HUES64 (cell line): ENCODE measurements around the gene MIA.

Source experiments
- H3K27ac ChIP-seq: 2 replicates; pipeline ENCODE4 v1.7.0; 2013; ENCODE audit warnings: low read depth, low read length, inconsistent platforms
- H3K27me3 ChIP-seq: 2 replicates; pipeline ENCODE4 v1.6.1; 2013; ENCODE audit warnings: mild to moderate bottlenecking, low read length; ENCODE audit not compliant: insufficient read depth
- H3K36me3 ChIP-seq: 2 replicates; pipeline ENCODE4 v1.6.1; 2013; ENCODE audit warnings: mild to moderate bottlenecking, low read length; ENCODE audit not compliant: insufficient read depth
- H3K4me1 ChIP-seq: 2 replicates; pipeline ENCODE4 v1.6.1; 2013; ENCODE audit warnings: mild to moderate bottlenecking, low read length, moderate library complexity; ENCODE audit not compliant: insufficient read depth
- H3K4me3 ChIP-seq: 2 replicates; pipeline ENCODE4 v1.5.1; 2013; ENCODE audit warnings: mild to moderate bottlenecking, low read length, moderate library complexity
- H3K9ac ChIP-seq: 2 replicates; pipeline ENCODE4 v1.6.1; 2013; ENCODE audit warnings: mild to moderate bottlenecking, low read depth, low read length
- H3K9me3 ChIP-seq: 2 replicates; pipeline ENCODE4 v1.6.1; 2013; ENCODE audit warnings: low read depth, low read length; ENCODE audit not compliant: insufficient read depth
- WGBS: fragments of 150-250, 120-280 bp; methylation state at CpG from one replicate; pipeline ENCODE4 v1.1.7; 2013; ENCODE audit warnings: missing lambda C conversion rate; 5-methylcytosine and 5-hydroxymethylcytosine counted together

The MIA gene

GRCh38 chr19:40799558-40800338 lies 24.4 kb downstream of the MIA start:
- 0 out of 2 replicates have a peak, but pooled peaks cover 3% of the 10 kb centered on the region for H3K4me1 ChIP-seq
- H3K36me3 ChIP-seq: peaks cover 42% of the 10 kb centered on the region

GRCh38 chr19:40800339-40800996 lies 25.1 kb downstream of the MIA start:
- peaks cover 50% of the 10 kb centered on the region for H3K36me3 ChIP-seq
- H3K27ac ChIP-seq: no peak overlapping the region
- 0 out of 2 replicates have a peak, but pooled peaks cover 3% of the 10 kb centered on the region for H3K4me1 ChIP-seq
- no peaks in the 10 kb centered on the region for H3K27me3 ChIP-seq
- peak overlapping the region; percentile 97 for H3K4me3 ChIP-seq
- peak overlapping the region; percentile 95 for H3K9ac ChIP-seq
- WGBS: 91% methylated on average over 27 of the region's 27 CpGs
- H3K9me3 ChIP-seq: no peaks in the 10 kb centered on the region

More at GRCh38 chr19:40799558-40800338, 24.4 kb downstream of the MIA start:
- H3K9ac ChIP-seq: peak overlapping the region; percentile 95
- H3K27me3 ChIP-seq: no peaks in the 10 kb centered on the region
- peak overlapping the region; percentile 97 for H3K4me3 ChIP-seq
- 5% methylated on average over 40 of the region's 40 CpGs for WGBS
- H3K9me3 ChIP-seq: no peaks in the 10 kb centered on the region
- H3K27ac ChIP-seq: peak overlapping the region; percentile 95

DNA sequence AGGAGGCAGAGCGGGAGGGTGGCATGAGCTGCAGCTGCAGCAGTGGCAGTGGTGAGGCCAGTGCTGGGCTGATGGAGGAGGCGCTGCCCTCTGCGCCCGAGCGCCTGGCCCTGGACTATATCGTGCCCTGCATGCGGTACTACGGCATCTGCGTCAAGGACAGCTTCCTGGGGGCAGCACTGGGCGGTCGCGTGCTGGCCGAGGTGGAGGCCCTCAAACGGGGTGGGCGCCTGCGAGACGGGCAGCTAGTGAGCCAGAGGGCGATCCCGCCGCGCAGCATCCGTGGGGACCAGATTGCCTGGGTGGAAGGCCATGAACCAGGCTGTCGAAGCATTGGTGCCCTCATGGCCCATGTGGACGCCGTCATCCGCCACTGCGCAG lies 25.7 kb downstream of the MIA start:
- 95% methylated on average over 27 of the region's 27 CpGs for WGBS
- Histone ChIP-seq H3K4me1 (peaks cover 7% of the 10 kb centered on the region), H3K27ac (no peak overlapping the region), H3K9me3 (no peaks in the 10 kb centered on the region), H3K27me3 (no peaks in the 10 kb centered on the region), H3K4me3 (peak overlapping the region; percentile 9; the same call in 1 of the 2 replicates), H3K36me3 (peaks cover 53% of the 10 kb centered on the region), H3K9ac (no peak overlapping the region)

- Histone ChIP-seq H3K9ac (no peak overlapping the region), H3K9me3 (no peaks in the 10 kb centered on the region), H3K27me3 (no peaks in the 10 kb centered on the region), H3K4me3 (peak overlapping the region; percentile 9; the same call in 1 of the 2 replicates), H3K36me3 (peaks cover 53% of the 10 kb centered on the region), H3K27ac (no peak overlapping the region), H3K4me1 (peaks cover 10% of the 10 kb centered on the region)
- WGBS: 93% methylated on average over 12 of the region's 13 CpGs
These were observed 26.3 kb downstream of the MIA start for GRCh38 chr19:40801426-40802299.

DNA sequence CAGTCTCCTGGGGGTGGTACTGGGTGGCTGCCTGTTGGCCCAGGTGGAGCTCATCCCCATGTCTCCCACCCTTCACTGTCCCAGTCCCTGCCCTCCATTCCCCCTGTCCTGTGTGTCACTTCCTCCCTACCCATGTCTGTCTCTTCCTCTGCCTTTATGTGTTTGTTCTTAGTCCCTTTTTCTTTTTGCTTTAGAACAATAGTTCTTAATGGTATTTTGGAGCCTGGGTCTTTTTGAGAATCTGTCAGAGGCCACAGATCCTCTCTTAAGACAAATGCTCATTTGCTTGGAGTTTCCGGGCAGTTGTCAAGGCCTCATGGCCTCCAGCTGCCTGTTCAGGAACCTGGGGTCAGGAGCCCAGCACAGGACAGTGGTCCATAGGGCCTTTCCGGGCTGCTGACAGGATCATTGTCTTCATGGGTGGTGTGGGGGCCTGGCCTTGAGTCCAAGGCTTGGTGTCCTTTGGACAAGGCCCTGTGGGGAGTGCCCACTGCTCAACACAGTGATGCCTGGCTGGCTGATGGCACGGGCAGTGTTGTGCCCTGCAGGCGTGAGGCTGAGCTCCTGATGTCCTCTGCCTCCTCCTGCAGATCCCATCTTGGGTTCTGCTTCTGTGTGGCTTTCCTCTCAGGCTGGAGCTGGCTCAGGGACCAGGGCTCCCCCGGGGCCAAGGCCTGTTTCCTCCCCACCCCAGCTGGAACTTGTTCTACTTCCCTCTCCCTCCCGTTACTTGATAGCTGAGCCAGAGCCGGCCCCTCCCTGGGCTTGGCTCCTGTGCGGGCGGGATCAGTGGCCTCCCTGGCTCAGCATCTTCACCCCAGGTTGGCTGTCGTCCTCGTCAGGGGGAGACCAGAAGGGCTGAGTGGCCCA lies 27.2 kb downstream of the MIA start:
- H3K27ac ChIP-seq: no peak overlapping the region
- H3K27me3 ChIP-seq: no peaks in the 10 kb centered on the region
- no peaks in the 10 kb centered on the region for H3K9me3 ChIP-seq
- H3K36me3 ChIP-seq: peaks cover 56% of the 10 kb centered on the region
- H3K4me1 ChIP-seq: peaks cover 10% of the 10 kb centered on the region
- H3K4me3 ChIP-seq: no peak overlapping the region
- H3K9ac ChIP-seq: no peak overlapping the region
- 79% methylated on average over 11 of the region's 11 CpGs for WGBS

DNA sequence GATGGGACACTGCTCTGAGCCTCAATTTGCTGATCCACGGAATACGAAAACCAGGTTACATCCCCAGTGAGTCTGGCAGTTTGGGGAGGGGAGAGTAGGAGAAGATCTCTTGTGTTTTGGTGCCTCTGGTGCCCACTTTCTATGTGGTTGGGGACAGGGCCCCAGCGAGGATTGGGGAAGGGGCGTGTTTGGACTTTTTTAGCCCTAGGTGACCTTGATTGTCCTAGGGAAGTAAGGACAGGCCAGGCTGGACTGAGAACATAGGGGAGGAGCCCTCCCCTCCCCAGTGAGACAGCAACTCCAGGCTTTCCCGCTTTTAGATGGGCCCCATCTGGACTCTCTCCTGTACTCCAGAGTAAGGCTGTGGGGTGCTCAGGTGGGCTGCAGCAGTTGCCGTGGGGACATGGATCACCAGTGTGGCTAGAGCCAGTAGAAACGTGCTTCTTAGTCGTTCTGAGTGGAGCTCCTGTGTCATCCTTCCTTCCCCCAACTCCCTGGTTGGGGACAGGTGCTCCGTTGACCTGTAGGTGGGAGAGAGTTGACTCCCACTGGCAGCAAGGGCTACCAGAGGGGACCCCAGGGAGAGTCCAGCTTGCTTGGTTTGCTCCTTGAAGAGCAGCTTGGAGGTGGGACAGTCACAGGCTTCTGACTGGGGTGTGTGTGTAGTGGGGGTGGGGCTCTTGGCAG lies 28.0 kb downstream of the MIA start:
- Histone ChIP-seq H3K27ac (no peak overlapping the region), H3K36me3 (peaks cover 64% of the 10 kb centered on the region), H3K4me1 (peaks cover 10% of the 10 kb centered on the region), H3K27me3 (no peaks in the 10 kb centered on the region), H3K4me3 (no peak overlapping the region), H3K9me3 (no peaks in the 10 kb centered on the region), H3K9ac (no peak overlapping the region)
- WGBS: 76% methylated on average over 9 of the region's 9 CpGs

GRCh38 chr19:40803857-40804782 lies 28.8 kb downstream of the MIA start:
- H3K36me3 ChIP-seq: peaks cover 72% of the 10 kb centered on the region

GRCh38 chr19:40804783-40805242 lies 29.5 kb downstream of the MIA start:
- Histone ChIP-seq H3K4me1 (peaks cover 13% of the 10 kb centered on the region), H3K9me3 (no peaks in the 10 kb centered on the region), H3K4me3 (no peak overlapping the region), H3K9ac (no peak overlapping the region), H3K27me3 (no peaks in the 10 kb centered on the region), H3K27ac (no peak overlapping the region), H3K36me3 (peaks cover 73% of the 10 kb centered on the region)
- 90% methylated on average over 7 of the region's 7 CpGs for WGBS

More at GRCh38 chr19:40803857-40804782, 28.8 kb downstream of the MIA start:
- Histone ChIP-seq H3K4me3 (no peak overlapping the region), H3K4me1 (peaks cover 10% of the 10 kb centered on the region), H3K9ac (no peak overlapping the region), H3K27ac (no peak overlapping the region), H3K27me3 (no peaks in the 10 kb centered on the region), H3K9me3 (no peaks in the 10 kb centered on the region)
- WGBS: 90% methylated on average over 6 of the region's 6 CpGs

DNA sequence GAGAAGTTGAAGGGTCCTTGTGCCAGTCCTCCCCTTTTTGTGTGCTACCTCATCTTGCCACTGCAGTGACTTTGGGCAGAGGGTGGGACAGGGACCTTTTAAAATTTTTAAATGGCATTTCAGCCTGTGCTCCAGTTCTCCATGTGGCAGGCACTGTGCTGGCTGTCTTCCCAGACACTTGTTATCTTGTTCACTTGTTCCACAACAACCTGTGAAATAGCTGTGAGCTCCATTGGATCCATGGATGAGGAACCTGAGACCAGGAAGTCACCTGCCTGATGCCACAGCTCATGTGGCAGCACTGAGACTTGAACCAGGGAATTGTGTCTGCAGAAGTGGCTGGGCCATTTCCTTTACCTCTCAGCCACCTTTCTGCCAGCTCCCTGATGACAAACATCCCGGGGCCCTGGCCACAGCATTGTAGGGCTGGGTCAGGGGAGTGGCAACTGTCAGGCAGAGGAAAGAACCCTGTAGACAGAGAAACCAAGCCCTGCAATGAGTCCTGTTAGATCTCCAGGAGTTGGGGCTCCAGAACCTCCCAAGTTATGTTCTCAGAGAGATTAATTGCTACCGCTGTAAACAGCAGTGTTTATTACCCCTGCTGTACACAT lies 30.0 kb downstream of the MIA start:
- no peaks in the 10 kb centered on the region for H3K9me3 ChIP-seq
- H3K4me3 ChIP-seq: no peak overlapping the region
- H3K9ac ChIP-seq: no peak overlapping the region
- no peak overlapping the region for H3K27ac ChIP-seq
- H3K4me1 ChIP-seq: peaks cover 17% of the 10 kb centered on the region
- peaks cover 72% of the 10 kb centered on the region for H3K36me3 ChIP-seq
- H3K27me3 ChIP-seq: no peaks in the 10 kb centered on the region
- 87% methylated on average over 2 of the region's 2 CpGs for WGBS
